Suppressor macrophage treated with lipopolysaccharide for 4 hours (primary cell): ENCODE results near the gene LRRC74B.

Source experiments
- DNase-seq: peaks from one replicate; pipeline ENCODE4 v3.0.0-alpha.2; 2020

The LRRC74B gene

DNA sequence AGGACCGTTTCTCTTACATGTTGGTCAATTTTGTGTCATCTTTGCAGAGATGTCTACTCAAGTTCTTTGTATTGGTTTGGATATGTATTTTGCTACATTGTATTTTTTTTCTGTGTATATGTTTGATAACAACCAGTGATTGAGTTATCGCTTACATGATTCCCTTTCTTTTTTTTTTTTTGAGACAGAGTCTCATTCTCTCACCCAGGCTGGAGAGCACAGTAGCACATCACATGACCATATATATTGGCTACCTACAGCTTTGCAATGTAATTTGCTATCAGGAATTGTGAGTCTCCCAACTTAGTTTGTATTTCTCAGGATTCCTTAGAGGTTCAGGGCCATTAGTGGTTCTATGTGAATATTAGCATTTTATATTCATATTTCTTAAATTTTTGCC lies 59.5 kb downstream of the LRRC74B start:
- no peak for DNase-seq

- DNase-seq, result no peak
Observed at GRCh38 chr22:21106000-21106399, 60.3 kb downstream of the LRRC74B start.

DNA sequence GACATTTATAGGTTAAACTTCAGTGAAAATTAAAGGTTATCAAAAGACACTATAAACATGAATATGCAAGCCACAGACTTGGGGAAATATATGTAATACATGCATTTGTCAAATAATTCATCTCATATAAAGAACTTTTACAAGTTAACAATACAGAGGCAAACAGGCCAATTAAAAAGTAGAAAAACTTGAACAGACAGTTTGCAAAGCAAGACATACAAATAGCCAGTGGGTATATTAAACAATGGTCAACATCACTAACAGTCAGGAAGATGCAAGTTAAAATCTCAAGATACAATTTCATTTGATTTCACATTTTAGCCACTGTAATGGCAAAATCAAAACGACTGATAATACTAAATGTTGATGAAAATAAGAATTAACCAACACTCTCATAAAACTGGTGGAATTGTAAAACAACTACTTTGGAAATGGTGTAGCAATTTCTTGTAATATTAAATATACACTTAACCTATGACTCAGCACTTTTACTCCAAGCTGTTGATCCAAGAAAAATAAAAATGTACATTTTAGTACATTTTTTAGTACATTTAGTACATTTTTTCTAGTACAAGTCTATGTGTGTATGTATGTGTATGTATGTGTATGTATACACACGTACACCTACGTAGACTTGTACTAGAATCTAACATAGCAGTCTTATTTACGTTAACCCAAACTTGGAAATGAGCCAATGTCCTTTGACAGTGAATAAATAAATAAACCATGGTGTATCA lies 62.8 kb downstream of the LRRC74B start:
- no peak for DNase-seq
